ENCODE data around the gene THAP4. TPM values are rescaled to one million over a fixed set of nuclear protein-coding genes. Genes with fewer than 3 reads are reported as not detected.

THAP4 gene
- total RNA-seq, 3 donors from 2014 or later, result 35.3 to 45.9 (median 38.1) TPM

DNA sequence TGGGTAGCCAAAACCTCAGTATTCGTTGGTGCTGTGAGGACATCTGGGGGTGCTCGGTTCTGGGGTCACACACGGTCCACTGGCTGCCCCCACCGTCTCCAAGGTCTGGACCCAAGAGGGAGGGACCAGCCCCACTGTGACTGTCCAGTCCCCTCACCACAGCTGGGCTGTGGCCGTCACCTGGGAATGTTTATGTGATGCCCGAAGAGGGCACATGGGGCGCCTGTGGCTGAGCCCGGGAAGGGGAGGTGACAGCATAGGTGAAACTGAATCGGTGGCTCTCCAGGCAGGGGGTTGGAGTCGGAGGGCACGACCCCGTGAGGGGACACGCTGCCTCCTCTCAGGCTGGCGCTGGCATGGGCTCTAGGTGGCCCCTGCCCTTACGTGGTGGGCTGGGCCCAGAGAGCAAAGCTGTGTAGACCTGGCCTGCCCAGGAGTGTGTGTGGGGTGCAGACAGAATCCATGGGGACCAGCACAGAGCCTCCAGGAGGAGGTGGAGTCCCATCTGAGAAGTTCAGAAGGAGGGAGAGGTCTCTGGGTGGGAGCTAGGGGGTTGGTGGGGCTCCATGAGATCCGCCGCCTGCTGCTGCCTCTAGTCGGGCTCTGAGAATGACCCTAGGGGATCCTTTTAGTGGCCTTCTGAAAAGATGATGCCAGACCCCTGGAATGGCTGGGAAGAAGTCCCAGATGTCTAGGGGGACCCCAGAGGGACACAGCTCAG lies 76.6 kb downstream of the THAP4 start:
- intact Hi-C loops (cut with DNase I; ENCODE audit: low total_unique reads), result no loop called here
- H3K4me3 ChIP-seq, result peak overlapping the region; percentile 60 to 80 (median 72)
- TF ChIP-seq, protein P1, sequence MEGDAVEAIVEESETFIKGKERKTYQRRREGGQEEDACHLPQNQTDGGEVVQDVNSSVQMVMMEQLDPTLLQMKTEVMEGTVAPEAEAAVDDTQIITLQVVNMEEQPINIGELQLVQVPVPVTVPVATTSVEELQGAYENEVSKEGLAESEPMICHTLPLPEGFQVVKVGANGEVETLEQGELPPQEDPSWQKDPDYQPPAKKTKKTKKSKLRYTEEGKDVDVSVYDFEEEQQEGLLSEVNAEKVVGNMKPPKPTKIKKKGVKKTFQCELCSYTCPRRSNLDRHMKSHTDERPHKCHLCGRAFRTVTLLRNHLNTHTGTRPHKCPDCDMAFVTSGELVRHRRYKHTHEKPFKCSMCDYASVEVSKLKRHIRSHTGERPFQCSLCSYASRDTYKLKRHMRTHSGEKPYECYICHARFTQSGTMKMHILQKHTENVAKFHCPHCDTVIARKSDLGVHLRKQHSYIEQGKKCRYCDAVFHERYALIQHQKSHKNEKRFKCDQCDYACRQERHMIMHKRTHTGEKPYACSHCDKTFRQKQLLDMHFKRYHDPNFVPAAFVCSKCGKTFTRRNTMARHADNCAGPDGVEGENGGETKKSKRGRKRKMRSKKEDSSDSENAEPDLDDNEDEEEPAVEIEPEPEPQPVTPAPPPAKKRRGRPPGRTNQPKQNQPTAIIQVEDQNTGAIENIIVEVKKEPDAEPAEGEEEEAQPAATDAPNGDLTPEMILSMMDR (IDR thresholded peaks at IDR 0.05), result no peak
- TF ChIP-seq POLR2A (IDR thresholded peaks at IDR 0.05) (no peak), POLR2AphosphoS5 (IDR thresholded peaks at IDR 0.05) (no peak)
- no peaks in the 10 kb centered on the region for H3K27me3 ChIP-seq
- H3K27ac ChIP-seq, result peak overlapping the region; percentile 62 to 87
- H3K9me3 ChIP-seq, result peaks cover 3 to 4% of the 10 kb centered on the region in 2 donors
- peaks cover 3 to 21% of the 10 kb centered on the region in 2 donors for H3K4me1 ChIP-seq
- DNase-seq (ENCODE audit: low spot score in 2 of 2), result no peak
- no peaks in the 10 kb centered on the region for H3K36me3 ChIP-seq

DNA sequence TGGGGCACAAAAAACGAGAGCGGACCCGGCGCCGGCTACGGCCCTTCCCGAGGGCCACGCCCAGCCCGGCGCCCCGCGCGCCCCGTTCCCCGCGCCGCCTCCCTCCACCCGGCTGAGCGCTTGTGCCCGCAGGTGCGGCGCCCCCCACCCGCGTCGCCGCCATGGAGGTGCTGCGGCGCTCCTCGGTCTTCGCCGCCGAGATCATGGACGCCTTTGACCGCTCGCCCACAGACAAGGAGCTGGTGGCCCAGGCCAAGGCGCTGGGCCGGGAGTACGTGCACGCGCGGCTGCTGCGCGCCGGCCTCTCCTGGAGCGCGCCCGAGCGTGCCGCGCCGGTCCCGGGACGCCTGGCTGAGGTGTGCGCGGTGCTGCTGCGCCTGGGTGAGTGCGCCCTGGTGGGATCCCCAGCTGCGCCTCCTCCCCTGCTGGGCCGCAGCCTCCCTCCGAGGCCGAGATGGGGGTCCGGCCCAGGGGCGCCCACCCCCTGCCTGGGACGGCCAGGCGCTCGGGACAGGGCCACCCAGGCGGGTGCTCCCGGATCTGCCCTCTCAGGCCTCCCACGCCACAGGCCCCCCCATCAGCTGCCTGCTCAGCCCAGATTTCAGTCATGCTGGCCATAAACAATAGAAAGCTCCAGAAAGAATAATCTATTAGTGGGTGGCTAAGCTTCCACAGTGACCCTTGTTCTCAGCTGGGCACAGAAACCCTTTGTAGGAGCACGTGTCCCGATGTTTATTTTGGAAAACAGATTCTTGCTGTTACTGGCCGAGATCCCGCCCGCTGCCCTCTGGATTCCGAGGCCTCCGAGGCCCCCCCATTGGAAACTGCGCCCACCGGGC lies 77.4 kb downstream of the THAP4 start:
- intact Hi-C loops (cut with DNase I; ENCODE audit: low total_unique reads), result no loop called here
- no peak for TF ChIP-seq POLR2A (IDR thresholded peaks at IDR 0.05)
- no peak for TF ChIP-seq POLR2AphosphoS5 (IDR thresholded peaks at IDR 0.05)
- TF ChIP-seq, protein P1 (IDR thresholded peaks at IDR 0.05), result no peak
- no peak for DNase-seq (ENCODE audit: low spot score in 2 of 2)
- peaks cover 3 to 4% of the 10 kb centered on the region in 2 donors for H3K9me3 ChIP-seq
- H3K27me3 ChIP-seq, result no peaks in the 10 kb centered on the region
- H3K4me1 ChIP-seq, result peaks cover 3 to 21% of the 10 kb centered on the region in 2 donors
- peak overlapping the region; percentile 62 to 87 for H3K27ac ChIP-seq
- no peaks in the 10 kb centered on the region for H3K36me3 ChIP-seq
- H3K4me3 ChIP-seq, result peak overlapping the region; percentile 60 to 80 (median 72)

DNA sequence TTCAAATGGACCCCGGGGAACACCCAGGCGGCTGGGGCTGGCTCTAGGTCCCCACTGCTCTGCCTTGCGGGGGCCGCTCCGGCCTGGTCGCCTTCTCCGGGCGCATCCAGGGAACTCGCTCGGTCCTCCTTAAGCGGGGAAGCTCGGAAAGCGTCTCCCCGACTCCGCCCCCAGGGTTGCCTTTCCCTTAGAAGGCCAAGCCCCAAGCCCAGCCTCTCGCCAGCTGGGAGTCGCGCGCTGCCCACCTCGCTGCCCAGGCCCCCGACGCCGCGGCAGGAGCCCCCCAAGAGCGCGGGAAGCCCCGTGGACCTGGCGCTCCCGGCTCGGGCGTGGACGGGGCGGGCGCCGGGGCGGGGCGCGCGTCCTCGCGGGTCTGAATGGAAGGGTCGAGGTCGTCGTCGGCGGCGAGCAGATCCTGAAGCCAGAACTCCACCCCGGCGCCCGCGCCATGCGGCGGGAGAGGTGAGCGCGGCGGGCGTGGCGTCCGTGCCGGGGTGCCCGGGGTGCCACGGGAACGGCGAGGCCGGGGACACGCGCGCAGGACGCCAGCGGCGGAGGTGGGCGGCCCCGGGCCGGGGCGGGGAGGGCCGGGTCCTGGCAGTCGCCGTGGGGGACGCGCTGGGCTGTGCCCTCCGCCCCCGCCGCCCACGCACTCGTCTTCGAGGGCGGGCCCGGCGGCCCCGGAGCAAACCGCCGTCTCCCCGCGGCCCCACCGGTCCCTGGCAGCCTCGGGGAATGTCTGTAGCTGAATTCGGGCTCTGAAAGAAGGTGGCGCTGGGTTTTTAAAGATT lies 78.2 kb downstream of the THAP4 start, which contains the start of gene BOK:
BOK (plus strand) TSS at position 214 of the 791 bp plus-strand sequence. CDS start 739 bp downstream, outside the sequence.
- Histone ChIP-seq H3K27ac (peak within 1 kb of the TSS; percentile 62 to 87), H3K27me3 (no peaks in the 10 kb centered on the region), H3K4me1 (peaks cover 3 to 21% of the 10 kb centered on the region in 2 donors), H3K36me3 (no peaks in the 10 kb centered on the region), H3K4me3 (peak within 1 kb of the TSS; percentile 60 to 80 (median 72)), H3K9me3 (peaks cover 3 to 4% of the 10 kb centered on the region in 2 donors)
- TF ChIP-seq, protein P1 (IDR thresholded peaks at IDR 0.05), result no peak
- TF ChIP-seq POLR2AphosphoS5 (IDR thresholded peaks at IDR 0.05) (no peak), POLR2A (IDR thresholded peaks at IDR 0.05) (no peak)
- intact Hi-C loops (cut with DNase I; ENCODE audit: low total_unique reads), result no loop called here
- peak in 1 of 2 donors; percentile 36 for DNase-seq (ENCODE audit: low spot score in 2 of 2)

DNA sequence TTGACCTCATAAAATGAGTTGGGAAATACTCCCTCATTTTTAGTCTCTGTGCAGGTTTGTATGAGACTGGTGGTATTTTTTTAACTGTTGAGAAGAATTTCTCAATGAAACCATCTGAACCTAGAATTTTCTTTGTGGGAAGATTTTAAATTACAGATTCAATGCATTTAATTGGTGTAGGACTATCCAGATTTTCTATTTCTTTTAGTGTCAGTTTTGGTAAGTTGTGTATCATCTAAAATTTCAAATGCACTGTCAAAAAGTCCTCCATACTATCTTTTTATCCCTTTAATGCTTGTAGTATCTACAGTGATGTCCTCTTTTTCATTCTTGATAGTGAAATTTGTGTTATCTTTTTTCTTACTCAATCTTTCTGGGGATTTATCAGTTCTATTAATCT lies 80.2 kb downstream of the THAP4 start:
- TF ChIP-seq, protein P1 (IDR thresholded peaks at IDR 0.05), result no peak
- TF ChIP-seq POLR2AphosphoS5 (IDR thresholded peaks at IDR 0.05) (no peak), POLR2A (IDR thresholded peaks at IDR 0.05) (no peak)
- Histone ChIP-seq H3K9me3 (peaks cover 3 to 4% of the 10 kb centered on the region in 2 donors), H3K27ac (no peak overlapping the region), H3K4me1 (peaks cover 3 to 16% of the 10 kb centered on the region in 2 donors), H3K27me3 (no peaks in the 10 kb centered on the region), H3K4me3 (no peak overlapping the region), H3K36me3 (no peaks in the 10 kb centered on the region)
- intact Hi-C loops (cut with DNase I; ENCODE audit: low total_unique reads), result no loop called here
- no peak for DNase-seq (ENCODE audit: low spot score in 2 of 2)

Data from breast epithelium (tissue), 4 donors.